OCI-LY1 (cell line): ENCODE results near the gene ACACA.

Experiments used
- CTCF ChIP-seq: fragments of 200-600 bp; sonication (generic), shearing (Covaris generic); IDR thresholded peaks from 2 replicates; pipeline ENCODE4 v1.5.1; 2017; ENCODE audit warnings: mild to moderate bottlenecking, antibody characterized with exemption, low read length, moderate library complexity, mixed read lengths
- EZH2 ChIP-seq: fragments of 200-600 bp; sonication (generic), shearing (Covaris generic); IDR thresholded peaks from 2 replicates; pipeline ENCODE4 v1.8.0; 2017; ENCODE audit warnings: borderline replicate concordance, mixed run types, mild to moderate bottlenecking, antibody characterized with exemption, low read length, moderate library complexity, mixed read lengths

DNA sequence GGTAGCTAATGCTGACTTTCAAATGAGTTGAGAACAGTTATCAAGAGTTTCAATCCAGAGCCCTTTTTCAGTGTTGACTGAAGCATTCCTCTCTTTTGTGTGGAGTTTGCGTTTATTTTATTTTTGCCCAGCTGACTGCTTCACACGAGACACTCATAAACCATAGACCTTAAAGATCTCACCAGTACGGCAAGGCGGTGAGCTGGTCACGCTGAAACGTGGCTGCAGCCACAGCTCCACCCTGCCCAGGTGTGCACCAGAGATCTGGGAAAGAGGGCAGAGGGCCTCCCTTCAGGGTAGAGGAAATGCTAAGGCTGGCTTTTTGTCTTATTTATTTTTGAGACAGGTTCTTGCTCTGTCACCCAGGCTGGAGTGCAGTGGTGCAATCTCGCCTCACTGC lies 345.7 kb downstream of the ACACA start:
- TF ChIP-seq CTCF (no peak), EZH2 (no peak)
